Lower lobe of right lung (tissue), 2 donors: ENCODE results near the gene CEBPE. TPM values are rescaled to one million over a fixed set of nuclear protein-coding genes. Genes with fewer than 3 reads are reported as not detected.

Experiments used
- ATAC-seq, 2 donors: fragments of 200-7000 bp; cut with Tn5 transposase; one replicate each; pipeline ENCODE4 v1.9.1; 2020 to 2022; ENCODE audit warnings: mild to moderate bottlenecking in 2 of 2, moderate library complexity in 2 of 2
- DNase-seq: peaks from one replicate; pipeline ENCODE4 v3.0.0-alpha.2; 2020
- H3K27ac ChIP-seq: fragments of 200-600 bp; one replicate; pipeline ENCODE4 v1.8.0; 2022
- H3K27me3 ChIP-seq: fragments of 200-600 bp; one replicate; pipeline ENCODE4 v1.8.0; 2022; ENCODE audit warnings: low read depth
- H3K36me3 ChIP-seq: fragments of 200-600 bp; one replicate; pipeline ENCODE4 v1.8.0; 2022; ENCODE audit warnings: mild to moderate bottlenecking
- H3K4me1 ChIP-seq: fragments of 200-600 bp; one replicate; pipeline ENCODE4 v1.8.0; 2022
- H3K4me3 ChIP-seq: fragments of 200-600 bp; one replicate; pipeline ENCODE4 v1.8.0; 2022; ENCODE audit warnings: mild to moderate bottlenecking
- H3K9me3 ChIP-seq: fragments of 200-600 bp; one replicate; pipeline ENCODE4 v1.8.0; 2022
- intact Hi-C: fragments of 100-400 bp; cut with DNase I; formaldehyde crosslinking; loops from one replicate; pipeline ENCODE4 v1.11.0; 2022
- total RNA-seq: library from RNA; stranded (reverse); fragmentation: NEBNext Ultra II Directional; extraction: Animal tissue kit (Norgen Biotek cat#: 25700); gene quantifications from one replicate; pipeline ENCODE4 v1.2.1, GENCODE V29; 2021
- TF ChIP-seq, protein P1 (sequence below): fragments of 200-600 bp; IDR thresholded peaks from one replicate; pipeline ENCODE4 v1.8.0; 2022; ENCODE audit warnings: antibody characterized with exemption, mild to moderate bottlenecking
- donor health status: DM: no; HTN: yes; CAD: no; lungs with severe emphysema.

The CEBPE gene
- total RNA-seq, 1 donor from 2014 or later = 0.32 TPM

DNA sequence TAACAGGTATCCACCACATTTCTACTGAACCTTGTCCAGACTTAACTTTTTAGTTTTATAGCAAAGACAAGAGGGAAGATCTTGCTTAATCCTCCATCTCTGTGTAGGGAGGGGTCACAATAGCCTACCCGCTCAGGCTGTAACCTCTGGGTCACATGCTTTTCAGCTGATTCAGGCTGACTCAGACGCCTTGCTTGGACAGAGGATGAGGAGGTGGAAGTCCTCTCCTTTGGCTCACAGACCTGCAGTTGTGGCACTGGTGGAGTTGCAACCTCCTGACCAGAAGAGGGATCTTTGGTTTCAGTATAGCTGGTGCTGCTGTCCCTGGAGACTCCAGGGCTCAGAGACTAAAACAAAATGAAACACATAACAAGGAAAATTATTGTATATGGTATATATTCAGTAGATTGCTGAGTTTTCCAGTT, 40.4 kb downstream of the CEBPE start:
- intact Hi-C loops = no loop called here
- peak; percentile 64 for DNase-seq
- H3K4me3 ChIP-seq = no peak overlapping the region
- ATAC-seq = peak; percentile 86 to 90
- H3K27ac ChIP-seq = peak overlapping the region; percentile 32
- TF ChIP-seq, protein P1, sequence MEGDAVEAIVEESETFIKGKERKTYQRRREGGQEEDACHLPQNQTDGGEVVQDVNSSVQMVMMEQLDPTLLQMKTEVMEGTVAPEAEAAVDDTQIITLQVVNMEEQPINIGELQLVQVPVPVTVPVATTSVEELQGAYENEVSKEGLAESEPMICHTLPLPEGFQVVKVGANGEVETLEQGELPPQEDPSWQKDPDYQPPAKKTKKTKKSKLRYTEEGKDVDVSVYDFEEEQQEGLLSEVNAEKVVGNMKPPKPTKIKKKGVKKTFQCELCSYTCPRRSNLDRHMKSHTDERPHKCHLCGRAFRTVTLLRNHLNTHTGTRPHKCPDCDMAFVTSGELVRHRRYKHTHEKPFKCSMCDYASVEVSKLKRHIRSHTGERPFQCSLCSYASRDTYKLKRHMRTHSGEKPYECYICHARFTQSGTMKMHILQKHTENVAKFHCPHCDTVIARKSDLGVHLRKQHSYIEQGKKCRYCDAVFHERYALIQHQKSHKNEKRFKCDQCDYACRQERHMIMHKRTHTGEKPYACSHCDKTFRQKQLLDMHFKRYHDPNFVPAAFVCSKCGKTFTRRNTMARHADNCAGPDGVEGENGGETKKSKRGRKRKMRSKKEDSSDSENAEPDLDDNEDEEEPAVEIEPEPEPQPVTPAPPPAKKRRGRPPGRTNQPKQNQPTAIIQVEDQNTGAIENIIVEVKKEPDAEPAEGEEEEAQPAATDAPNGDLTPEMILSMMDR = no peak
- no peaks in the 10 kb centered on the region for H3K9me3 ChIP-seq
- peaks cover 28% of the 10 kb centered on the region for H3K4me1 ChIP-seq
- H3K36me3 ChIP-seq = peaks cover 100% of the 10 kb centered on the region
- no peaks in the 10 kb centered on the region for H3K27me3 ChIP-seq

DNA sequence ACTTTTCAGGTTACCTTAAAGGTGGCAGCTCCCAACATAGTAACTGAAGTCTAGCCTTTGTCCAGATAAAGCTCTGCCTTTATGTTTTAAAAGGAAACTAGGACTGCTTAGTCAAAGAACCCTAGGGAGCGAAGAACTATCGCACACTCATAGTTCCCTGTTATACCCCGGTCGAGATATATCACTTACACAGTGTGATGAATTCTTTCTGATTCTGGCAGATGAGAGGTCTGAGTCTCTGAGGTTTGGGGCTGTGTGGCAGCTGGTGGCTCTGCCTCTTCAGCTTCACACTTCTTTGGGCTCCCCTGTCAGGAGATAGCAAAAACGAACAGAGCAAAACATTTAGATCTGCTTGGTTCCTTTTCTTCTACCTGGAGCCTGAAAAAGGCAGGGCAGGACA, 41.1 kb downstream of the CEBPE start:
- peaks cover 28% of the 10 kb centered on the region for H3K4me1 ChIP-seq

DNA sequence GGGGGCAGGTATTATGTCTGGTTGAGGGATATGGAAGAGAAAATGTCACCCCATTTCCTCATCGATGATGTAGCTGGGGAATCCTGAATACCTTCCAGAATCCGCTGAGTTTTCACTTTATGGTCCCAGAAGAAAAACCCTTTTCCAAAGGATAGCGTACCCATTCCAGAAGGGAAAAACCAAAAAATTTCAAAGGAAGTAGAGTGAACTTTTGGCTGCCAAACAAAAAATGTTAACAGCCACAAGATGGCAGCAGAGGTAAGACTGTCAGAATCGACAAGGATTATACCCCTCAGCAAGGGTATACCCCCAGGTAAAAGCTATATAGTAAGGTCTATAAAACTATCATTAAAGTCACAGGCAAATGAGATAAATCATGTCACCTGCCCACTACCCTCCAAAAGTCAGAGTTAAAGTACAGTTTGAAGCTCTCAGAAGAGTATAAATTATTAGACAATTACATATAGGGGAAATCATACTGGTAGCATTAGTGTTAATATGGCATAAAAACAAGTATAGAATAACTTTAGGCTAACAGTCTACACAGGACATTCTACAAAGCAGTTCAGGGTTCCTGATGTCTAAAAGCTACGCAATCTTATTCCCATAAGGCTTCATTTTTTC, 42.2 kb downstream of the CEBPE start:
- H3K36me3 ChIP-seq = peaks cover 100% of the 10 kb centered on the region
- H3K27ac ChIP-seq = no peak overlapping the region
- no peaks in the 10 kb centered on the region for H3K9me3 ChIP-seq
- intact Hi-C loops = no loop called here
- ATAC-seq = peak; percentile 33 to 51
- no peak overlapping the region for H3K4me3 ChIP-seq
- TF ChIP-seq, protein P1 = peak; percentile 52
- no peaks in the 10 kb centered on the region for H3K27me3 ChIP-seq
- DNase-seq = no peak
- H3K4me1 ChIP-seq = peaks cover 34% of the 10 kb centered on the region

More for the DNA sequence above, 41.1 kb downstream of the CEBPE start:
- TF ChIP-seq, protein P1 = no peak
- Histone ChIP-seq H3K36me3 (peaks cover 100% of the 10 kb centered on the region), H3K27me3 (no peaks in the 10 kb centered on the region), H3K9me3 (no peaks in the 10 kb centered on the region), H3K27ac (peak overlapping the region; percentile 32), H3K4me3 (no peak overlapping the region)
- DNase-seq = no peak
- intact Hi-C loops = no loop called here
- no peak for ATAC-seq

DNA sequence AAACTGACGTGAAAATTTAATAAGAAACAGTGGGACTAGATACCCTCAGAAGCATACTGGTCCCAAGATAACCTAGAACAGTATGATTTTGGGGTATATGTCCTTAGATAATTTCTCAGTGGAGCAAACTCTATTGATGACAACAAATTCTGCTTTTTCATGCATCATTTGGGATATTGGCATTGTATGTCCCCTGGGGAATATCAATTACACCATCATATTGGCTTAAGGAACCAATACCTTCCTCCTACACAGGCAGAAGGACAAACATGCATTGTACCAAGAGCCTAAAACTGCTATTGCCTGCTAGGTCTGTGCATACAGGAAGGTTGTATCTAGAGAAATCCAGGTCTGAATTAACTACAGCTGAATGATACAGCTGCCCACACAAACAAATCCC, 44.1 kb downstream of the CEBPE start:
- no peak for DNase-seq
- H3K27me3 ChIP-seq = no peaks in the 10 kb centered on the region
- intact Hi-C loops = no loop called here
- H3K27ac ChIP-seq = no peak overlapping the region
- TF ChIP-seq, protein P1 = no peak
- peaks cover 83% of the 10 kb centered on the region for H3K36me3 ChIP-seq
- no peak for ATAC-seq
- H3K4me3 ChIP-seq = no peak overlapping the region
- peaks cover 45% of the 10 kb centered on the region for H3K4me1 ChIP-seq
- H3K9me3 ChIP-seq = no peaks in the 10 kb centered on the region

DNA sequence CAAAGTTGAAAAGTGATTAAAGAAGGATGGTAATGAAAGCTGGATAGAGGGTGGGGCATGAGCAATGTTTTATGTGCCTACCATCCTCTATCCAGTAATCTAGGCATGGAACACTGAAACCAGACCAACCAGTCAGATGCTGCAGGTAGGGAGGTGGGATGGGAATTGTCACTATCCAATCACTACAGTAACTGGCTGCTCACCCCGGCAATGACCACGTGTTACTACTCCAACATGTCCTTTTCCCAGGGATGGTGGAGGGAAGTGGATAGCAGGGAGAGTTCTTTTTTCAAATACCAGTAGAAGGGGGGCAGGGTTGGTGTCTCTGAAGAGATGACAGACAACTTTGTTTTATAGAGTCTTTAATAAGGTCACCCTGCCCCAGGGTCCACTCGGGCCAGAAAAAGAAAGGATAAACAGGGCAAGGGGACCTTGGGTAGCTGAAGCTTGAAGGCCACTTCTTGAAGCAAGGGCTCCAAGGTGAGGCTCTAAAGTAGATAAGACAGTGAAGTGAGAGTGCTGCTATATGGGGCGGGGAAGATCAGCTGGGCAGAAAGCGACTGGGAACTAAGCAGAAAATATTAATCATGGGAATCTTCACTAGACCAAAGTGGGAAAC, 47.0 kb downstream of the CEBPE start:
- Histone ChIP-seq H3K9me3 (no peaks in the 10 kb centered on the region), H3K4me3 (peak overlapping the region; percentile 67), H3K4me1 (peaks cover 37% of the 10 kb centered on the region), H3K27me3 (no peaks in the 10 kb centered on the region), H3K36me3 (peaks cover 78% of the 10 kb centered on the region), H3K27ac (peak overlapping the region; percentile 78)
- TF ChIP-seq, protein P1 = no peak
- DNase-seq = no peak
- ATAC-seq = no peak
- intact Hi-C loops = no loop called here
